ENCODE results near the gene CD79B. TPM values are rescaled to one million over a fixed set of nuclear protein-coding genes. Genes with fewer than 3 reads are reported as not detected.

CD79B gene
- total and polyA plus RNA-seq, 2 of the 13 experiments (the other 11 are each of a cell fraction or from before 2014, with no cell fraction given): not detected

DNA sequence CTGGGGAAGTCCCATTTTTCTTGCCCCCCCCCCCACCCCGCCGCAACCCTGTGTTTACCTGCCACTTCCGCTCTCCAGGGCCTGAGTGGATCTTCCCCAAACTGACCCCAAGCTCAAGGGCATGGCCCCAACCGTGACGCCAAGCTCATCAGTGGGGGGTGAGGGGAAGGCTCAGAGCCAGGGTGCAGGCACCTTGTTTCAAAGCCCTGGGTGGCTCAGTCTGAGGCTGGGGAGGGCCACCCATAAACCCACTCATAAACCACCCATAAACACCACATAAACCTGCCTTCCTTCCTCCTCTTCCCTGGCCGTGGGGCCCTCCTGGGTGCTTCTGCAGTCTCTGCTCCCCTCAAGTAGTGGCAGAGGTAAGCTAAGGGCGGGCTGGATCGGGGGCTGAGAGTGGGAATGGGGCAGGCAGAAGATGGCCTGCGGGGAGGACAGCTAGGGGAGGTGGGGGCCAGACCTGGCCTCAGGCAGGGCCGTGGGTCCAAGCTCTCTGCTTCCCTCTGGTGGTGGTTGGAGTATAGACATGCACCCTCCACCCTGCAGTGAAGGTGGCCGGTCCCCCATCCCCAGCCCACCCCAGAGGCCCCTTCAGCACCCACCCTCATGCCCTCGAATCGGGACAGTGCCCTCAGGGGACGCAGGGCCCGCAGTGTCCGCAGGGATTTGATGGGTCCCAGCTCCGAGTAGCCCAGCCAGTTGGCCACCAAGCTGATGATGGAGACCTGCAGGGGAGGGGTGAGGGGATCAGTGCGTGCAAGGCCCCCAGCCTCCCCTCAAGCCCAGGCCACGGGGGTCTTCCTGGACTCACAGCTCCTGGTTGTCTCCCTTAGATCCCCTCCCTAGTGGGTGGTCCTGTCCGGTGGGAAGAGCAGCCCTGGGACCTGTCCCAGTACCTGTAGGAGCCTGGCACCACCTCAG is 14.6 kb upstream of the CD79B start (continued):
- TF ChIP-seq, protein P1, sequence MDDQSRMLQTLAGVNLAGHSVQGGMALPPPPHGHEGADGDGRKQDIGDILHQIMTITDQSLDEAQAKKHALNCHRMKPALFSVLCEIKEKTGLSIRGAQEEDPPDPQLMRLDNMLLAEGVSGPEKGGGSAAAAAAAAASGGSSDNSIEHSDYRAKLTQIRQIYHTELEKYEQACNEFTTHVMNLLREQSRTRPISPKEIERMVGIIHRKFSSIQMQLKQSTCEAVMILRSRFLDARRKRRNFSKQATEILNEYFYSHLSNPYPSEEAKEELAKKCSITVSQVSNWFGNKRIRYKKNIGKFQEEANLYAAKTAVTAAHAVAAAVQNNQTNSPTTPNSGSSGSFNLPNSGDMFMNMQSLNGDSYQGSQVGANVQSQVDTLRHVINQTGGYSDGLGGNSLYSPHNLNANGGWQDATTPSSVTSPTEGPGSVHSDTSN (CRISPR knock-in tag; IDR thresholded peaks at IDR 0.05; ENCODE audit: borderline replicate concordance): no peak
- TF ChIP-seq CCDC6 (CRISPR knock-in tag; IDR thresholded peaks at IDR 0.05) (no peak), ZNF530 (CRISPR knock-in tag; IDR thresholded peaks at IDR 0.05; ENCODE audit: low read depth) (no peak), SRY (CRISPR knock-in tag; IDR thresholded peaks at IDR 0.05) (no peak), ZNF251 (CRISPR knock-in tag; IDR thresholded peaks at IDR 0.05) (no peak), ZNF839 (CRISPR knock-in tag; IDR thresholded peaks at IDR 0.05; ENCODE audit: borderline replicate concordance) (no peak; the same call in 1 of the 2 replicates), NCOA1 (CRISPR knock-in tag; IDR thresholded peaks at IDR 0.05) (no peak), JUND (CRISPR knock-in tag; IDR thresholded peaks at IDR 0.05) (no peak), ZIK1 (CRISPR knock-in tag; IDR thresholded peaks at IDR 0.05; ENCODE audit: borderline replicate concordance, low read depth) (no peak), PAX8 (CRISPR knock-in tag; IDR thresholded peaks at IDR 0.05; ENCODE audit: borderline replicate concordance) (0 out of 2 replicates have a peak, but pooled peaks have one; percentile 60), ZNF841 (CRISPR knock-in tag; IDR thresholded peaks at IDR 0.05; ENCODE audit: borderline replicate concordance) (no peak), KDM2A (CRISPR knock-in tag; IDR thresholded peaks at IDR 0.05; ENCODE audit: borderline replicate concordance, low read depth) (peak; percentile 58; the same call in 1 of the 2 replicates), ZSCAN30 (CRISPR knock-in tag; IDR thresholded peaks at IDR 0.05) (no peak), ZNF264 (CRISPR knock-in tag; IDR thresholded peaks at IDR 0.05) (no peak), HNRNPLL (IDR thresholded peaks at IDR 0.05; ENCODE audit: low read depth, low read length, poor library complexity, severe bottlenecking) (peak; percentile 29), ATAD3A (CRISPR knock-in tag; IDR thresholded peaks at IDR 0.05) (no peak), PITX1 (CRISPR knock-in tag; IDR thresholded peaks at IDR 0.05) (peak; percentile 62; the same call in 1 of the 2 replicates), PHB2 (IDR thresholded peaks at IDR 0.05; ENCODE audit: partially characterized antibody) (no peak), ZNF382 (CRISPR knock-in tag; IDR thresholded peaks at IDR 0.05; ENCODE audit: borderline replicate concordance) (no peak), ZZZ3 (CRISPR knock-in tag; IDR thresholded peaks at IDR 0.05; ENCODE audit: borderline replicate concordance) (peak; percentile 91), ZNF616 (CRISPR knock-in tag; IDR thresholded peaks at IDR 0.05; ENCODE audit: low read depth) (no peak), ZNF430 (CRISPR knock-in tag; IDR thresholded peaks at IDR 0.05) (peak; percentile 68; the same call in 1 of the 2 replicates), FOSL1 (CRISPR knock-in tag; IDR thresholded peaks at IDR 0.05; ENCODE audit: borderline replicate concordance) (no peak), ZNF263 (CRISPR knock-in tag; IDR thresholded peaks at IDR 0.05) (peak; percentile 58; the same call in 1 of the 2 replicates), RAD51 (IDR thresholded peaks at IDR 0.05; ENCODE audit: borderline replicate concordance) (no peak), KAT8 (CRISPR knock-in tag; IDR thresholded peaks at IDR 0.05) (no peak)
- TF ChIP-seq, protein P2, sequence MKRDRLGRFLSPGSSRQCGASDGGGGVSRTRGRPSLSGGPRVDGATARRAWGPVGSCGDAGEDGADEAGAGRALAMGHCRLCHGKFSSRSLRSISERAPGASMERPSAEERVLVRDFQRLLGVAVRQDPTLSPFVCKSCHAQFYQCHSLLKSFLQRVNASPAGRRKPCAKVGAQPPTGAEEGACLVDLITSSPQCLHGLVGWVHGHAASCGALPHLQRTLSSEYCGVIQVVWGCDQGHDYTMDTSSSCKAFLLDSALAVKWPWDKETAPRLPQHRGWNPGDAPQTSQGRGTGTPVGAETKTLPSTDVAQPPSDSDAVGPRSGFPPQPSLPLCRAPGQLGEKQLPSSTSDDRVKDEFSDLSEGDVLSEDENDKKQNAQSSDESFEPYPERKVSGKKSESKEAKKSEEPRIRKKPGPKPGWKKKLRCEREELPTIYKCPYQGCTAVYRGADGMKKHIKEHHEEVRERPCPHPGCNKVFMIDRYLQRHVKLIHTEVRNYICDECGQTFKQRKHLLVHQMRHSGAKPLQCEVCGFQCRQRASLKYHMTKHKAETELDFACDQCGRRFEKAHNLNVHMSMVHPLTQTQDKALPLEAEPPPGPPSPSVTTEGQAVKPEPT (CRISPR knock-in tag; IDR thresholded peaks at IDR 0.05; ENCODE audit: low read depth): 0 out of 2 replicates have a peak, but pooled peaks have one; percentile 54
- TF ChIP-seq, protein P3, sequence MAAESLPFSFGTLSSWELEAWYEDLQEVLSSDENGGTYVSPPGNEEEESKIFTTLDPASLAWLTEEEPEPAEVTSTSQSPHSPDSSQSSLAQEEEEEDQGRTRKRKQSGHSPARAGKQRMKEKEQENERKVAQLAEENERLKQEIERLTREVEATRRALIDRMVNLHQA (CRISPR knock-in tag; IDR thresholded peaks at IDR 0.05): no peak
